ENCODE results near the gene MMP24OS. TPM values are rescaled to one million over a fixed set of nuclear protein-coding genes. Genes with fewer than 3 reads are reported as not detected.

The MMP24OS gene
- total and polyA plus RNA-seq, 7 donors, result 23.2 to 115 (median 39.8) TPM

DNA sequence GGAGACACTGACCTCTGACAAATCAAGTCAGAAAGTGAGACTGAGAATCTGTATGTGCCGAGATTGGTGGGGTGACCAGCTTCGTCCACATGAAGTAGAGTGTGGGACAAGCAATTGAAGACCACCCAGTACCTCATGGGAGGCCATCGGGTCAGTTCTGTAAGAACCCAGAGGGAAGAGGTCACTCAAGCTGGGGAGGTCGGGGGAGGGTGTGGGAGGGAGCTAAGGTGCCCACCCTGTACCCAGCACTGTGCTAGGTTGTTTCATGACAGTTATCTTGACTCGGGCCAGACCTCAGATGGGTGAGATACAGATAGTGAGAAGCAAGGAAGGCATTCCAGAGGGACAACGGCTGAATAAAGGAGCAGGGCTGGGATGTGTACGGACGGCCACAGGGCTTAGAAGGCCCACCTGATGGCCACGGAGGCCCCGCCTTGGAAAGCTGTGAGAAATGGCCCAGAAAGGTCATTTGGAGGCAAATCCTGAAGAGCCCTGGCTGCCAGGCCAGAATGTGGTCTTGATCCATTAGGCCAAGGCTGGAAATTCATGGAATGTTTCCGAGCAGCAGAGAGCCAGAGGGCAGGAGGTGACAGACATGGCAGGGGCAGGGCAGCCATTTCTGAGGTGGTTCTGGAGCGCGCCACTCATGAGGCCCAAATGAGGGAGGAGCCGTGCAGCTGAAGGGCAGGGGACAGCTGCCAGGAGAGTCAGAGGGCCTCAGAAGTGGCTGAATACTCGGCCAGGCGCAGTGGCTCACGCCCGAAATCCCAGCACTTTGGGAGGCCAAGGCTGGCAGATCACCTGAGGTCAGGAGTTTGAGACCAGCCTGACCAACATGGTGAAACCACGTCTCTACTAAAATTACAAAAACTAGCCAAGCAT lies 7.7 kb downstream of the MMP24OS start:
- H3K4me1 ChIP-seq, result peaks cover 0 to 15% (median 7%) of the 10 kb centered on the region in 4 donors
- no peaks in the 10 kb centered on the region for H3K27me3 ChIP-seq
- intact Hi-C loops (cut with DNase I), result loop anchor here (5.0 kb wide), 1 partner anchor 63 kb away; no protein-coding TSS in a partner anchor
- no peak for DNase-seq
- WGBS, 2 donors, result 93 to 94% methylated on average over 19 of the region's 19 CpGs
- no peak overlapping the region for H3K4me3 ChIP-seq
- H3K27ac ChIP-seq, result no peak overlapping the region
- TF ChIP-seq POLR2AphosphoS5 (IDR thresholded peaks at IDR 0.05), result no peak
- TF ChIP-seq, protein P1, sequence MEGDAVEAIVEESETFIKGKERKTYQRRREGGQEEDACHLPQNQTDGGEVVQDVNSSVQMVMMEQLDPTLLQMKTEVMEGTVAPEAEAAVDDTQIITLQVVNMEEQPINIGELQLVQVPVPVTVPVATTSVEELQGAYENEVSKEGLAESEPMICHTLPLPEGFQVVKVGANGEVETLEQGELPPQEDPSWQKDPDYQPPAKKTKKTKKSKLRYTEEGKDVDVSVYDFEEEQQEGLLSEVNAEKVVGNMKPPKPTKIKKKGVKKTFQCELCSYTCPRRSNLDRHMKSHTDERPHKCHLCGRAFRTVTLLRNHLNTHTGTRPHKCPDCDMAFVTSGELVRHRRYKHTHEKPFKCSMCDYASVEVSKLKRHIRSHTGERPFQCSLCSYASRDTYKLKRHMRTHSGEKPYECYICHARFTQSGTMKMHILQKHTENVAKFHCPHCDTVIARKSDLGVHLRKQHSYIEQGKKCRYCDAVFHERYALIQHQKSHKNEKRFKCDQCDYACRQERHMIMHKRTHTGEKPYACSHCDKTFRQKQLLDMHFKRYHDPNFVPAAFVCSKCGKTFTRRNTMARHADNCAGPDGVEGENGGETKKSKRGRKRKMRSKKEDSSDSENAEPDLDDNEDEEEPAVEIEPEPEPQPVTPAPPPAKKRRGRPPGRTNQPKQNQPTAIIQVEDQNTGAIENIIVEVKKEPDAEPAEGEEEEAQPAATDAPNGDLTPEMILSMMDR (IDR thresholded peaks at IDR 0.05), result no peak
- no peak for TF ChIP-seq EP300 (IDR thresholded peaks at IDR 0.05)
- TF ChIP-seq POLR2A (IDR thresholded peaks at IDR 0.05), result no peak
- no peaks in the 10 kb centered on the region for H3K9me3 ChIP-seq
- peaks cover 6 to 44% (median 9%) of the 10 kb centered on the region in 4 donors for H3K36me3 ChIP-seq

DNA sequence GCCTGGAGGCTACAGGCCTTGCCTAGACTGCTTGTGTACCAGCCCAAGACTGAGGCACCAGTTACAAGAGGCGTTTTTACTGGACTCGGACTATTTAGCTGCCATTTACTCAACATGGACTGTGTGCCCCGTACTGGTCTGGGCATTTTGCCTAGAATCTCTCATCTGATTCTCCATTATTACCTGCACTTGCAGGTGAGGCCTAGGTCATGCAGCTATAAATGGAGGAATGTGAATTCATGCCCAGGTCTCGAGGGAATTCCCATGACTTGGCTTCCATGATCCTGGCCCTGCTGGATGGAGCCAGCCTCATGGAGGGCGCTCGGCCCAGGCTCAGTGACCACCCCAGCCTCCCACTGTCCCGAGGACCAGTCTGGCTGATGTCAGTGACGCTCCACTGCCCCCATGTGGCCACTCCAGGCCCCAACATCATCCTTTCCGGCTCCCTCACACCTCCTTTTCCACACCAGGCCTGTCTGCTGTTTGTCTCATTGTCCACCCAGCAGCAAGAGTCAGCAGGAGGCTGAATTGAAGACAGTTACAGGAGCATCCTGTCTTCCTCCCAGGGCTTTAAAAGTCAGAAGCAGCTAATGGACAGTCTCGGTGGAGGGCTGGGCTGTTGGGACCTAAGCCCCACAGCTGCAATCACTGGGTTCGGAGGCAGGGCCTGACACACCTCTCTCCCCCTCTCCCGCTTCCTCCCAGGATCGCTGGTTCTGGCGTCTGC lies 8.7 kb downstream of the MMP24OS start:
- TF ChIP-seq POLR2A (IDR thresholded peaks at IDR 0.05), result no peak
- TF ChIP-seq, protein P1 (IDR thresholded peaks at IDR 0.05), result peak; percentile 49 to 77 (median 63)
- 43 to 60% methylated on average over 14 of the region's 14 CpGs for WGBS, 2 donors
- Histone ChIP-seq H3K4me3 (no peak overlapping the region), H3K9me3 (no peaks in the 10 kb centered on the region), H3K27me3 (no peaks in the 10 kb centered on the region), H3K27ac (peak overlapping the region in 1 of 4 donors; percentile 12), H3K4me1 (peaks cover 0 to 24% (median 15%) of the 10 kb centered on the region in 4 donors), H3K36me3 (peaks cover 6 to 39% (median 9%) of the 10 kb centered on the region in 4 donors)
- intact Hi-C loops (cut with DNase I), result loop anchor here (2.0 kb wide), 1 partner anchor 124 kb away; no protein-coding TSS in a partner anchor
- DNase-seq, result no peak

DNA sequence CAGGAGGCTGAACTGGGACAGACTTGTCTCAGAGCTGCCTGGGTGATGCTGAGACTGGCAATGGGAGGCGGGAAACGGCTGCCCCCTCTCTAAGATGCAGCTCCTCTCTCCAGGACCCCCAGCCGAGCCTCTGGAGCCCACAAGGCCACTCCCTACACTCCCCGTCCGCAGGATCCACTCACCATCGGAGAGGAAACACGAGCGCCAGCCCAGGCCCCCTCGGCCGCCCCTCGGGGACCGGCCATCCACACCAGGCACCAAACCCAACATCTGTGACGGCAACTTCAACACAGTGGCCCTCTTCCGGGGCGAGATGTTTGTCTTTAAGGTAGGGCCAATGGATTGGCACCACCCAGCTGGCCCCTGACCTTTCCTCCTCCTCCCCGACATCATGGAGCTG lies 10.8 kb downstream of the MMP24OS start:
- H3K27ac ChIP-seq, result no peak overlapping the region
- no peaks in the 10 kb centered on the region for H3K27me3 ChIP-seq
- intact Hi-C loops (cut with DNase I), result no loop called here
- H3K36me3 ChIP-seq, result peaks cover 6 to 34% (median 9%) of the 10 kb centered on the region in 4 donors
- WGBS, 2 donors, result 89 to 92% methylated on average over 16 of the region's 16 CpGs
- no peaks in the 10 kb centered on the region for H3K9me3 ChIP-seq
- TF ChIP-seq POLR2AphosphoS5 (IDR thresholded peaks at IDR 0.05) (no peak), POLR2A (IDR thresholded peaks at IDR 0.05) (no peak), EP300 (IDR thresholded peaks at IDR 0.05) (no peak)
- TF ChIP-seq, protein P1 (IDR thresholded peaks at IDR 0.05), result no peak
- H3K4me1 ChIP-seq, result peaks cover 0 to 39% (median 31%) of the 10 kb centered on the region in 4 donors
- DNase-seq, result no peak
- no peak overlapping the region for H3K4me3 ChIP-seq

DNA sequence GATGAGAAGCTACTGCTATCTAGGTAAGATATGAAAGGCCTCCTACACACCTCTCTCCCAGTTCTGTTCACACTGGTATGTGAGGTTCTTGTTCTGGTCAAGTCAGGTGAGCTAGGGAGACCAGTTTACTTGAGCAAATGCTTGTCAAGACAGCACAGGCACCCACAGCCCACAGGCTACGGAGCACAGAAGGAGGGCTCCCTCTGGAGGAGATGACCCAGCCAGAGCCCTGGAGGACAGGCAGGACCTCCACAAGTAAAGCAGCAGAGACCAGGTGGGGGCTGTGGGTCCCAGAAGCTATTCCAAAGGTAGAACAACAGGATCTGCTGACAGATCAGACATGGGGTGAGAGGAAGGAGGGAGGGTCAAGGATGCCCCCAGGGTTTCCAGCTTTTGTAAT lies 13.2 kb downstream of the MMP24OS start:
- Histone ChIP-seq H3K9me3 (no peaks in the 10 kb centered on the region), H3K4me3 (no peak overlapping the region), H3K27me3 (no peaks in the 10 kb centered on the region), H3K36me3 (peaks cover 0 to 20% (median 0%) of the 10 kb centered on the region in 4 donors), H3K4me1 (peaks cover 0 to 63% (median 41%) of the 10 kb centered on the region in 4 donors), H3K27ac (peak overlapping the region in 2 of 4 donors; percentile 79 to 92)
- 78 to 82% methylated on average over 1 of the region's 1 CpG for WGBS, 2 donors
- DNase-seq, result no peak
- intact Hi-C loops (cut with DNase I), result no loop called here
- TF ChIP-seq POLR2AphosphoS5 (IDR thresholded peaks at IDR 0.05), result no peak
- no peak for TF ChIP-seq EP300 (IDR thresholded peaks at IDR 0.05)
- no peak for TF ChIP-seq POLR2A (IDR thresholded peaks at IDR 0.05)
- TF ChIP-seq, protein P1 (IDR thresholded peaks at IDR 0.05), result no peak

Data from sigmoid colon (tissue), 7 donors.